ENCODE measurements around the gene TP53I3.

DNA sequence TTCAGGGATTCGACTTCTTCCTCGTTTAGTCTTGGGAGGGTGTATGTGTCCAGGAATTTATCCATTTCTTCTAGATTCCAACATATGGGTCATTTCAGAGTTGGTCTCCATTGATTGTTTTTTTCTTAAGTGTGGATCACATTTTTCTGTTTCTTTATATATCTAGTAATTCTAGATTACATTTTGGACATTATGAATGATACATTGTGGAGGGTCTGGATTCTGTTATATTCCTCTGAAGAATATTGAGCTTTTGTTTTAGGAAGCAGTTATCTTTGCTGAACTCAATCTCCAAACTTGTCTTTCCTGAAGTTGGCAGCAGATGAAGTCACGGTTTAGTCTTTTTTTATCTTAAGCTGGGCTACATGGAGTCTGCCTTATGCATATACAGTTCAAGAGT is 47.9 kb upstream of the TP53I3 start:
- TF ChIP-seq CTCF (conservative IDR thresholded peaks at IDR 0.05; ENCODE audit: low read length) (no peak), EZH2phosphoT487 (IDR thresholded peaks at IDR 0.05; ENCODE audit: borderline replicate concordance, low read depth, low read length) (no peak)
